Breast epithelium (tissue), 3 donors: ENCODE results near the gene KRTAP20-3.

Experiments used
- CTCF ChIP-seq, 3 donors: fragments of 450-650 bp; IDR thresholded peaks; one replicate each; pipeline ENCODE4 v1.5.1; 2016 to 2017; ENCODE audit warnings: antibody characterized with exemption in 3 of 3, mild to moderate bottlenecking in 3 of 3, moderate library complexity in 3 of 3
- POLR2AphosphoS5 ChIP-seq, 3 donors: sonication (generic); formaldehyde crosslinking; IDR thresholded peaks; one replicate each; pipeline ENCODE4 v1.6.1; 2017; ENCODE audit warnings: antibody characterized with exemption in 3 of 3

DNA sequence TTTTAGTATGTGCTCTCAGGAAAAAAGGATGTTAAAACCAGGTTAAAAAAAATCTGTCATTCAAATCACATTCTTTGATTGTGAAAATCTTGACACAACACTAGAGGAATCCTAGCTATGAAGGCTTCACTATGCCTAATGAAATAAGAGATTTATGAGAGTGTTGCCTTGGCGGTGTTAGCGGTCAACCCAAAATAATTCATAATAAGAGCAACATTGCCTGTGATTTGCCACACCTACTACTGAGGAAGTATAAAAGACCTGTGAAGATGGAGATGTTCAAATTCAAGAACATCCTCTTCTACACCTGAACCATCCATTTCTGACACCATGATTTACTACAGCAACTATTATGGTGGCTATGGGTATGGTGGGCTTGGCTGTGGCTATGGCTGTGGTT is 26.5 kb upstream of the KRTAP20-3 start, which contains the start of gene KRTAP20-1:
- no peak for TF ChIP-seq CTCF (IDR thresholded peaks at IDR 0.05)
- no peak for TF ChIP-seq POLR2AphosphoS5 (IDR thresholded peaks at IDR 0.05)
